ENCODE measurements around the gene SEMA3G.

Gene SEMA3G

GRCh38 chr3:52396011-52396906 is 48.6 kb downstream of the SEMA3G start:
- Histone ChIP-seq H3K36me3 (ENCODE audit: control insufficient read depth in 1 of 2, insufficient read depth in 2 of 2, low read length in 2 of 2) (peaks cover 20 to 25% of the 10 kb centered on the region in 2 donors), H3K4me1 (ENCODE audit: control insufficient read depth in 1 of 2, insufficient read depth in 2 of 2, low read length in 2 of 2) (no peaks in the 10 kb centered on the region)

GRCh38 chr3:52395503-52395865 is 49.4 kb downstream of the SEMA3G start:
- H3K27me3 ChIP-seq (ENCODE audit: low read depth, low read length) = no peaks in the 10 kb centered on the region
- no peak overlapping the region for H3K27ac ChIP-seq (ENCODE audit: low read length)
- no peak overlapping the region for H3K4me3 ChIP-seq (ENCODE audit: low read depth in 1 of 2, low read length in 2 of 2)
- H3K4me1 ChIP-seq (ENCODE audit: control insufficient read depth in 1 of 2, insufficient read depth in 2 of 2, low read length in 2 of 2) = no peaks in the 10 kb centered on the region
- no peaks in the 10 kb centered on the region for H3K9me3 ChIP-seq (ENCODE audit: control insufficient read depth in 1 of 2, low read length in 2 of 2)
- peaks cover 17% of the 10 kb centered on the region in 2 donors for H3K36me3 ChIP-seq (ENCODE audit: control insufficient read depth in 1 of 2, insufficient read depth in 2 of 2, low read length in 2 of 2)

More at GRCh38 chr3:52396011-52396906, 48.6 kb downstream of the SEMA3G start:
- no peak overlapping the region for H3K27ac ChIP-seq (ENCODE audit: low read length)
- H3K9me3 ChIP-seq (ENCODE audit: control insufficient read depth in 1 of 2, low read length in 2 of 2) = no peaks in the 10 kb centered on the region
- H3K4me3 ChIP-seq (ENCODE audit: low read depth in 1 of 2, low read length in 2 of 2) = no peak overlapping the region
- H3K27me3 ChIP-seq (ENCODE audit: low read depth, low read length) = no peaks in the 10 kb centered on the region

- no peaks in the 10 kb centered on the region for H3K4me1 ChIP-seq (ENCODE audit: control insufficient read depth in 1 of 2, insufficient read depth in 2 of 2, low read length in 2 of 2)
- H3K27ac ChIP-seq (ENCODE audit: low read length) = no peak overlapping the region
- no peaks in the 10 kb centered on the region for H3K27me3 ChIP-seq (ENCODE audit: low read depth, low read length)
- H3K9me3 ChIP-seq (ENCODE audit: control insufficient read depth in 1 of 2, low read length in 2 of 2) = no peaks in the 10 kb centered on the region
- no peak overlapping the region for H3K4me3 ChIP-seq (ENCODE audit: low read depth in 1 of 2, low read length in 2 of 2)
- H3K36me3 ChIP-seq (ENCODE audit: control insufficient read depth in 1 of 2, insufficient read depth in 2 of 2, low read length in 2 of 2) = peaks cover 14 to 16% of the 10 kb centered on the region in 2 donors
Measured at GRCh38 chr3:52394751-52395502, 50.0 kb downstream of the SEMA3G start.

- no peaks in the 10 kb centered on the region for H3K4me1 ChIP-seq (ENCODE audit: control insufficient read depth in 1 of 2, insufficient read depth in 2 of 2, low read length in 2 of 2)
- no peak overlapping the region for H3K27ac ChIP-seq (ENCODE audit: low read length)
- H3K4me3 ChIP-seq (ENCODE audit: low read depth in 1 of 2, low read length in 2 of 2) = no peak overlapping the region
- H3K36me3 ChIP-seq (ENCODE audit: control insufficient read depth in 1 of 2, insufficient read depth in 2 of 2, low read length in 2 of 2) = peaks cover 14 to 16% of the 10 kb centered on the region in 2 donors
- H3K9me3 ChIP-seq (ENCODE audit: control insufficient read depth in 1 of 2, low read length in 2 of 2) = no peaks in the 10 kb centered on the region
- no peaks in the 10 kb centered on the region for H3K27me3 ChIP-seq (ENCODE audit: low read depth, low read length)
Measured at GRCh38 chr3:52393959-52394670, 50.8 kb downstream of the SEMA3G start.

- Histone ChIP-seq H3K4me1 (ENCODE audit: control insufficient read depth in 1 of 2, insufficient read depth in 2 of 2, low read length in 2 of 2) (no peaks in the 10 kb centered on the region), H3K27ac (ENCODE audit: low read length) (no peak overlapping the region), H3K27me3 (ENCODE audit: low read depth, low read length) (no peaks in the 10 kb centered on the region), H3K4me3 (ENCODE audit: low read depth in 1 of 2, low read length in 2 of 2) (no peak overlapping the region), H3K9me3 (ENCODE audit: control insufficient read depth in 1 of 2, low read length in 2 of 2) (no peaks in the 10 kb centered on the region), H3K36me3 (ENCODE audit: control insufficient read depth in 1 of 2, insufficient read depth in 2 of 2, low read length in 2 of 2) (peaks cover 14 to 16% of the 10 kb centered on the region in 2 donors)
Measured at GRCh38 chr3:52393131-52393807, 51.6 kb downstream of the SEMA3G start.

GRCh38 chr3:52392216-52392930 is 52.5 kb downstream of the SEMA3G start:
- H3K27me3 ChIP-seq (ENCODE audit: low read depth, low read length) = no peaks in the 10 kb centered on the region
- no peaks in the 10 kb centered on the region for H3K4me1 ChIP-seq (ENCODE audit: control insufficient read depth in 1 of 2, insufficient read depth in 2 of 2, low read length in 2 of 2)
- H3K27ac ChIP-seq (ENCODE audit: low read length) = no peak overlapping the region
- peaks cover 14 to 16% of the 10 kb centered on the region in 2 donors for H3K36me3 ChIP-seq (ENCODE audit: control insufficient read depth in 1 of 2, insufficient read depth in 2 of 2, low read length in 2 of 2)
- no peak overlapping the region for H3K4me3 ChIP-seq (ENCODE audit: low read depth in 1 of 2, low read length in 2 of 2)
- no peaks in the 10 kb centered on the region for H3K9me3 ChIP-seq (ENCODE audit: control insufficient read depth in 1 of 2, low read length in 2 of 2)

GRCh38 chr3:52391096-52391495 is 53.8 kb downstream of the SEMA3G start:
- H3K27ac ChIP-seq (ENCODE audit: low read length) = no peak overlapping the region
- H3K9me3 ChIP-seq (ENCODE audit: control insufficient read depth in 1 of 2, low read length in 2 of 2) = no peaks in the 10 kb centered on the region
- H3K4me3 ChIP-seq (ENCODE audit: low read depth in 1 of 2, low read length in 2 of 2) = no peak overlapping the region
- H3K4me1 ChIP-seq (ENCODE audit: control insufficient read depth in 1 of 2, insufficient read depth in 2 of 2, low read length in 2 of 2) = no peaks in the 10 kb centered on the region
- H3K27me3 ChIP-seq (ENCODE audit: low read depth, low read length) = no peaks in the 10 kb centered on the region
- peaks cover 14 to 16% of the 10 kb centered on the region in 2 donors for H3K36me3 ChIP-seq (ENCODE audit: control insufficient read depth in 1 of 2, insufficient read depth in 2 of 2, low read length in 2 of 2)

- H3K27ac ChIP-seq (ENCODE audit: low read length) = no peak overlapping the region
- no peaks in the 10 kb centered on the region for H3K9me3 ChIP-seq (ENCODE audit: control insufficient read depth in 1 of 2, low read length in 2 of 2)
- peaks cover 12 to 16% of the 10 kb centered on the region in 2 donors for H3K36me3 ChIP-seq (ENCODE audit: control insufficient read depth in 1 of 2, insufficient read depth in 2 of 2, low read length in 2 of 2)
- H3K4me3 ChIP-seq (ENCODE audit: low read depth in 1 of 2, low read length in 2 of 2) = no peak overlapping the region
- no peaks in the 10 kb centered on the region for H3K27me3 ChIP-seq (ENCODE audit: low read depth, low read length)
- H3K4me1 ChIP-seq (ENCODE audit: control insufficient read depth in 1 of 2, insufficient read depth in 2 of 2, low read length in 2 of 2) = no peaks in the 10 kb centered on the region
Measured at GRCh38 chr3:52388933-52389332, 56.0 kb downstream of the SEMA3G start.

- no peaks in the 10 kb centered on the region for H3K27me3 ChIP-seq (ENCODE audit: low read depth, low read length)
- H3K4me1 ChIP-seq (ENCODE audit: control insufficient read depth in 1 of 2, insufficient read depth in 2 of 2, low read length in 2 of 2) = no peaks in the 10 kb centered on the region
- no peak overlapping the region for H3K4me3 ChIP-seq (ENCODE audit: low read depth in 1 of 2, low read length in 2 of 2)
- H3K27ac ChIP-seq (ENCODE audit: low read length) = no peak overlapping the region
- H3K36me3 ChIP-seq (ENCODE audit: control insufficient read depth in 1 of 2, insufficient read depth in 2 of 2, low read length in 2 of 2) = peaks cover 10 to 14% of the 10 kb centered on the region in 2 donors
- no peaks in the 10 kb centered on the region for H3K9me3 ChIP-seq (ENCODE audit: control insufficient read depth in 1 of 2, low read length in 2 of 2)
Measured at GRCh38 chr3:52388348-52388821, 56.5 kb downstream of the SEMA3G start.

GRCh38 chr3:52387481-52387880 is 57.4 kb downstream of the SEMA3G start:
- H3K4me1 ChIP-seq (ENCODE audit: control insufficient read depth in 1 of 2, insufficient read depth in 2 of 2, low read length in 2 of 2) = no peaks in the 10 kb centered on the region
- no peak overlapping the region for H3K4me3 ChIP-seq (ENCODE audit: low read depth in 1 of 2, low read length in 2 of 2)
- H3K36me3 ChIP-seq (ENCODE audit: control insufficient read depth in 1 of 2, insufficient read depth in 2 of 2, low read length in 2 of 2) = peaks cover 6 to 7% of the 10 kb centered on the region in 2 donors
- no peak overlapping the region for H3K27ac ChIP-seq (ENCODE audit: low read length)
- no peaks in the 10 kb centered on the region for H3K27me3 ChIP-seq (ENCODE audit: low read depth, low read length)
- no peaks in the 10 kb centered on the region for H3K9me3 ChIP-seq (ENCODE audit: control insufficient read depth in 1 of 2, low read length in 2 of 2)

Data from muscle layer of duodenum (tissue), 2 donors.